Hepatocyte (in vitro differentiated cells): ENCODE results near the gene IL1RAPL1. TPM values are rescaled to one million over a fixed set of nuclear protein-coding genes. Genes with fewer than 3 reads are reported as not detected.

ENCODE experiments used
- DNase-seq: peaks from one replicate; pipeline ENCODE4 v3.0.0-alpha.2; 2016; ENCODE audit warnings: low spot score
- H2AFZ ChIP-seq: fragments of 200-600 bp; sonication (generic); 2 replicates; pipeline ENCODE4 v1.6.0; 2016; ENCODE audit warnings: antibody characterized with exemption, mild to moderate bottlenecking
- H3K27ac ChIP-seq: fragments of 200-600 bp; sonication (generic); 2 replicates; pipeline ENCODE4 v1.5.1; 2016; ENCODE audit warnings: mild to moderate bottlenecking
- H3K27me3 ChIP-seq: fragments of 200-600 bp; sonication (generic); 2 replicates; pipeline ENCODE4 v1.6.1; 2016
- H3K36me3 ChIP-seq: fragments of 200-600 bp; sonication (generic); replicated peaks from 2 replicates; pipeline ENCODE4 v1.5.1; 2016; ENCODE audit warnings: low read depth; ENCODE audit not compliant: insufficient read depth
- H3K4me1 ChIP-seq: fragments of 200-600 bp; sonication (generic); 2 replicates; pipeline ENCODE4 v1.5.1; 2016; ENCODE audit warnings: mild to moderate bottlenecking, moderate library complexity; ENCODE audit not compliant: insufficient read depth
- H3K4me2 ChIP-seq: fragments of 200-600 bp; sonication (generic); 2 replicates; pipeline ENCODE4 v1.6.0; 2016
- H3K4me3 ChIP-seq: fragments of 200-600 bp; sonication (generic); 2 replicates; pipeline ENCODE4 v1.5.1; 2016; ENCODE audit warnings: mild to moderate bottlenecking
- H3K79me2 ChIP-seq: fragments of 200-600 bp; sonication (generic); 2 replicates; pipeline ENCODE4 v1.6.0; 2017; ENCODE audit warnings: mild to moderate bottlenecking
- H3K9me2 ChIP-seq: fragments of 200-600 bp; sonication (generic); replicated peaks from 2 replicates; pipeline ENCODE4 v1.6.0; 2017; ENCODE audit warnings: mild to moderate bottlenecking; ENCODE audit not compliant: insufficient read depth
- H3K9me3 ChIP-seq: fragments of 200-600 bp; sonication (generic); 2 replicates; pipeline ENCODE4 v1.5.1; 2016; ENCODE audit warnings: low read depth, mild to moderate bottlenecking
- H4K20me1 ChIP-seq: fragments of 200-600 bp; sonication (generic); 2 replicates; pipeline ENCODE4 v1.6.0; 2016; ENCODE audit warnings: mild to moderate bottlenecking; ENCODE audit not compliant: insufficient read depth, poor library complexity, severe bottlenecking
- CTCF ChIP-seq: fragments of 200-600 bp; sonication (generic); IDR thresholded peaks from 2 replicates; pipeline ENCODE4 v1.5.1; 2016; ENCODE audit warnings: antibody characterized with exemption, mild to moderate bottlenecking; ENCODE audit not compliant: poor library complexity
- EZH2 ChIP-seq: fragments of 200-600 bp; sonication (generic); IDR thresholded peaks from 2 replicates; pipeline ENCODE4 v1.6.1; 2016; ENCODE audit warnings: antibody characterized with exemption, mild to moderate bottlenecking, borderline replicate concordance
- EZH2phosphoT487 ChIP-seq: fragments of 200-600 bp; sonication (generic); IDR thresholded peaks from one replicate; pipeline ENCODE4 v1.6.1; 2018; ENCODE audit warnings: antibody characterized with exemption, mild to moderate bottlenecking, low read depth, moderate library complexity; ENCODE audit not compliant: unreplicated experiment, severe bottlenecking
- WGBS: methylation state at CpG from one replicate; pipeline ENCODE4 v1.1.6; 2016; ENCODE audit warnings: low lambda C conversion rate; ENCODE audit errors: missing lambda C conversion rate; 5-methylcytosine and 5-hydroxymethylcytosine counted together
- polyA plus RNA-seq: library from polyadenylated mRNA; unstranded; fragments of >200 nt; fragmentation: Nextera tagmentation; extraction: Ambion mirVana; gene quantifications from 2 replicates; pipeline ENCODE4 v1.2.1, GENCODE V29; 2016
- total RNA-seq: library from RNA; depleted of rRNA; stranded (reverse); fragments of >200 nt; gene quantifications from 2 replicates; pipeline ENCODE4 v1.2.3, GENCODE V29; 2014

Gene IL1RAPL1
- total and polyA plus RNA-seq, 2 experiments from 2014 or later: 0.89 to 2.7 TPM

DNA sequence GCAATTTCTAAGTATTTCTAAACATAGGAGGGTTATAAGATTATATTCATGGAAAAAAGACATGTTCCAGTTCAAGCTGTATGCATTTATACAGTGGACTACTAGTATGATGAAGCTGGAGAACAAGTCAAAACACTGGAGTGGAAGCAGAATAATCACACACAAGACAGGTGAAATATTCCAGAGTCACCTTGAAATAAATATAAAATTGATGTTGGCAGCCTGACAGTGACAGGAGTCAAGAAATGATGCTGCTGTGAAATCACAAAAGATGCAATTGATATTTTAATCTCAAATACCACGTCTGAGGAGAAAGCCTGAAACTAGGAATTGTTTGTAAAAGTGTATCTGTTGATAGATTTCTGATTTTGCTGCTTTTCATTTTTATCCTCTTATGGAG, 667.3 kb downstream of the IL1RAPL1 start:
- no peaks in the 10 kb centered on the region for H3K79me2 ChIP-seq
- H3K36me3 ChIP-seq: no peaks in the 10 kb centered on the region
- no peaks in the 10 kb centered on the region for H3K9me3 ChIP-seq
- H3K4me1 ChIP-seq: no peaks in the 10 kb centered on the region
- 56% methylated on average over 1 of the region's 1 CpG for WGBS
- H3K27me3 ChIP-seq: no peaks in the 10 kb centered on the region
- H3K9me2 ChIP-seq: no peaks in the 10 kb centered on the region
- DNase-seq: no peak
- TF ChIP-seq CTCF: no peak
- no peak for TF ChIP-seq EZH2
- TF ChIP-seq EZH2phosphoT487: no peak
- H2AFZ ChIP-seq: no peak overlapping the region
- H4K20me1 ChIP-seq: no peaks in the 10 kb centered on the region
- no peak overlapping the region for H3K27ac ChIP-seq
- no peak overlapping the region for H3K4me2 ChIP-seq
- no peak overlapping the region for H3K4me3 ChIP-seq

- Histone ChIP-seq H3K79me2 (no peaks in the 10 kb centered on the region), H3K9me2 (no peaks in the 10 kb centered on the region), H2AFZ (no peak overlapping the region), H4K20me1 (no peaks in the 10 kb centered on the region), H3K4me1 (no peaks in the 10 kb centered on the region), H3K27me3 (no peaks in the 10 kb centered on the region), H3K9me3 (no peaks in the 10 kb centered on the region), H3K27ac (no peak overlapping the region), H3K4me3 (no peak overlapping the region), H3K36me3 (no peaks in the 10 kb centered on the region), H3K4me2 (no peak overlapping the region)
- TF ChIP-seq EZH2phosphoT487 (no peak), CTCF (no peak), EZH2 (no peak)
- no peak for DNase-seq
- WGBS: 61% methylated on average over 3 of the region's 3 CpGs
Measured at GRCh38 chrX:29257521-29257920, 670.3 kb downstream of the IL1RAPL1 start.

DNA sequence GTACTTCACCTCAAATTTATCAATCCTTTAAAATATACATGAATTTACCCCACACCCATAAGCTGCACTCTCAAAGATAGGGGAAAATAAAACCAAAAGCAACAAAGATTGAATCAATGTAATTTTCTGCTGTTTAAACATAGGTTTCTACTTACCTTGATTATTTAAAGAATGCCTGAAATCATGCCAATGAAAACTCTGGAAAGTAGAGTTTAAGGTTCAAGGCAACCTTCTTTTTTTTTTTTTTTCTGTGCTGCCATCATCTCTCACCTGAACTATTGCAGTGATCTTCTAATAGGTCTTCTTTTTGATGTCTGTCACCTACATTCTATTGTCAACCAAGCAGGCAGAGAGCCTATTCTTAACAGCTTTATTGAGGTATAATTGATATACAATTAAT, 682.1 kb downstream of the IL1RAPL1 start:
- DNase-seq: no peak
- Histone ChIP-seq H3K9me2 (no peaks in the 10 kb centered on the region), H3K36me3 (no peaks in the 10 kb centered on the region), H3K79me2 (no peaks in the 10 kb centered on the region), H3K4me3 (no peak overlapping the region), H3K27me3 (no peaks in the 10 kb centered on the region), H3K27ac (no peak overlapping the region), H2AFZ (no peak overlapping the region), H3K9me3 (no peaks in the 10 kb centered on the region), H3K4me1 (no peaks in the 10 kb centered on the region), H4K20me1 (no peaks in the 10 kb centered on the region), H3K4me2 (no peak overlapping the region)
- TF ChIP-seq CTCF (no peak), EZH2 (no peak), EZH2phosphoT487 (no peak)

- no peaks in the 10 kb centered on the region for H3K27me3 ChIP-seq
- H3K27ac ChIP-seq: no peak overlapping the region
- WGBS: 54% methylated on average over 3 of the region's 3 CpGs
- no peak overlapping the region for H3K4me3 ChIP-seq
- H3K4me2 ChIP-seq: no peak overlapping the region
- TF ChIP-seq EZH2phosphoT487 (no peak), CTCF (no peak), EZH2 (no peak)
- no peaks in the 10 kb centered on the region for H4K20me1 ChIP-seq
- H3K9me3 ChIP-seq: no peaks in the 10 kb centered on the region
- no peaks in the 10 kb centered on the region for H3K4me1 ChIP-seq
- DNase-seq: no peak
- no peaks in the 10 kb centered on the region for H3K36me3 ChIP-seq
- no peaks in the 10 kb centered on the region for H3K79me2 ChIP-seq
- no peaks in the 10 kb centered on the region for H3K9me2 ChIP-seq
- H2AFZ ChIP-seq: no peak overlapping the region
Measured at GRCh38 chrX:29274517-29274916, 687.3 kb downstream of the IL1RAPL1 start.
